H9 (cell line): ENCODE results near the gene TRIM54. TPM values are rescaled to one million over a fixed set of nuclear protein-coding genes. Genes with fewer than 3 reads are reported as not detected.

ENCODE experiments used
- DNase-seq: peaks from one replicate; pipeline ENCODE4 v3.0.0-alpha.2; 2017
- H2AFZ ChIP-seq: one replicate; pipeline ENCODE4 v1.6.1; 2013; ENCODE audit warnings: mild to moderate bottlenecking, low read length, control low read depth, moderate library complexity
- H2AK5ac ChIP-seq: 2 replicates; pipeline ENCODE4 v1.6.1; 2013; ENCODE audit warnings: low read length, control low read depth, mixed read lengths; ENCODE audit not compliant: insufficient read length
- H2BK120ac ChIP-seq: one replicate; pipeline ENCODE4 v1.6.1; 2013; ENCODE audit warnings: low read depth, mild to moderate bottlenecking, low read length, control low read depth, inconsistent platforms; ENCODE audit not compliant: poor library complexity, severe bottlenecking
- H2BK12ac ChIP-seq: 2 replicates; pipeline ENCODE4 v1.6.1; 2013; ENCODE audit warnings: low read length, control low read depth, mixed read lengths, low read depth; ENCODE audit not compliant: insufficient read length
- H2BK15ac ChIP-seq: 2 replicates; pipeline ENCODE4 v1.6.1; 2013; ENCODE audit warnings: low read depth, low read length, control low read depth
- H2BK20ac ChIP-seq: one replicate; pipeline ENCODE4 v1.6.1; 2013; ENCODE audit warnings: low read depth, mild to moderate bottlenecking, low read length, control low read depth, inconsistent platforms; ENCODE audit not compliant: poor library complexity, severe bottlenecking
- H2BK5ac ChIP-seq: 2 replicates; pipeline ENCODE4 v1.6.1; 2013; ENCODE audit warnings: low read length, control low read depth, mixed read lengths; ENCODE audit not compliant: insufficient read length
- H3K14ac ChIP-seq: 2 replicates; pipeline ENCODE4 v1.6.1; 2013; ENCODE audit warnings: low read length, control low read depth; ENCODE audit not compliant: insufficient read depth
- H3K18ac ChIP-seq: 2 replicates; pipeline ENCODE4 v1.6.1; 2013; ENCODE audit warnings: low read depth, mild to moderate bottlenecking, mixed read lengths, low read length, control low read depth; ENCODE audit not compliant: insufficient read length
- H3K23ac ChIP-seq: 2 replicates; pipeline ENCODE4 v1.6.1; 2013; ENCODE audit warnings: low read length, control low read depth, mixed read lengths, low read depth; ENCODE audit not compliant: insufficient read length
- H3K23me2 ChIP-seq: 2 replicates; pipeline ENCODE4 v1.6.1; 2013; ENCODE audit warnings: low read depth, mild to moderate bottlenecking, mixed read lengths, low read length, control low read depth; ENCODE audit not compliant: insufficient read length, poor library complexity, severe bottlenecking
- H3K27ac ChIP-seq: 2 replicates; pipeline ENCODE4 v1.5.1; 2013; ENCODE audit warnings: low read length, control low read depth, mixed read lengths, low read depth; ENCODE audit not compliant: insufficient read length
- H3K27me3 ChIP-seq: 2 replicates; pipeline ENCODE4 v1.6.1; 2013; ENCODE audit warnings: low read length, control low read depth, inconsistent platforms; ENCODE audit not compliant: insufficient read depth
- H3K4ac ChIP-seq: 2 replicates; pipeline ENCODE4 v1.6.1; 2013; ENCODE audit warnings: low read depth, mild to moderate bottlenecking, control low read depth, inconsistent platforms, low read length, moderate library complexity
- H3K4me1 ChIP-seq: 2 replicates; pipeline ENCODE4 v1.6.1; 2013; ENCODE audit warnings: low read length, control low read depth, inconsistent platforms; ENCODE audit not compliant: insufficient read depth
- H3K4me2 ChIP-seq: 2 replicates; pipeline ENCODE4 v1.6.1; 2013; ENCODE audit warnings: low read length, control low read depth, mixed read lengths; ENCODE audit not compliant: insufficient read length, insufficient read depth
- H3K56ac ChIP-seq: 2 replicates; pipeline ENCODE4 v1.6.1; 2013; ENCODE audit warnings: low read depth, mild to moderate bottlenecking, mixed read lengths, low read length, control low read depth; ENCODE audit not compliant: insufficient read length
- H3K79me1 ChIP-seq: 2 replicates; pipeline ENCODE4 v1.6.1; 2013; ENCODE audit warnings: low read depth, mild to moderate bottlenecking, moderate library complexity, low read length, control low read depth, inconsistent platforms; ENCODE audit not compliant: insufficient read depth, poor library complexity, severe bottlenecking
- H3K79me2 ChIP-seq: 2 replicates; pipeline ENCODE4 v1.6.1; 2013; ENCODE audit warnings: low read length, control low read depth, inconsistent platforms; ENCODE audit not compliant: insufficient read depth
- H3K9ac ChIP-seq: 2 replicates; pipeline ENCODE4 v1.6.1; 2013; ENCODE audit warnings: low read length, control low read depth, mixed read lengths; ENCODE audit not compliant: insufficient read length; ENCODE audit errors: extremely low read depth
- H3K9me3 ChIP-seq: one replicate; pipeline ENCODE4 v1.6.1; 2013; ENCODE audit warnings: low read depth, low read length, inconsistent platforms; ENCODE audit not compliant: control insufficient read depth
- H3T11ph ChIP-seq: one replicate; pipeline ENCODE4 v1.6.1; 2013; ENCODE audit warnings: mild to moderate bottlenecking, low read length, control low read depth, inconsistent platforms
- H4K20me1 ChIP-seq: one replicate; pipeline ENCODE4 v1.6.1; 2013; ENCODE audit not compliant: control insufficient read depth, insufficient read length, insufficient read depth
- H4K5ac ChIP-seq: 2 replicates; pipeline ENCODE4 v1.6.1; 2013; ENCODE audit warnings: low read depth, mild to moderate bottlenecking, mixed read lengths, low read length, control low read depth; ENCODE audit not compliant: insufficient read length
- H4K8ac ChIP-seq: replicated peaks from 2 replicates; pipeline ENCODE4 v1.6.1; 2013; ENCODE audit warnings: low read length, control low read depth, mixed read lengths, low read depth; ENCODE audit not compliant: insufficient read length
- H4K91ac ChIP-seq: 2 replicates; pipeline ENCODE4 v1.6.1; 2013; ENCODE audit warnings: low read depth, mild to moderate bottlenecking, moderate library complexity, mixed read lengths, low read length, control low read depth; ENCODE audit not compliant: insufficient read length
- H3K27ac Mint-ChIP-seq, 3 experiments: 2 replicates in 2 of 3; 3 replicates in 1 of 3; pipeline ENCODE4 v1.8.0; 2020 to 2021; ENCODE audit warnings: mixed read lengths in 3 of 3, mild to moderate bottlenecking in 1 of 3, moderate library complexity in 1 of 3
- H3K27me3 Mint-ChIP-seq: 2 replicates; pipeline ENCODE4 v1.8.0; 2021; ENCODE audit warnings: low read depth, mild to moderate bottlenecking, moderate library complexity, mixed read lengths
- H3K36me3 Mint-ChIP-seq, 3 experiments: 2 replicates in 2 of 3; 3 replicates in 1 of 3; pipeline ENCODE4 v1.8.0; 2020 to 2021; ENCODE audit warnings: low read depth in 3 of 3, mixed read lengths in 3 of 3; ENCODE audit not compliant: insufficient read depth in 1 of 3
- H3K4me1 Mint-ChIP-seq, 2 experiments: 2 replicates each; pipeline ENCODE4 v1.8.0; 2020; ENCODE audit warnings: mixed read lengths in 2 of 2
- H3K4me3 Mint-ChIP-seq, 2 experiments: 2 replicates in 1 of 2; 3 replicates in 1 of 2; pipeline ENCODE4 v1.8.0; 2020 to 2021; ENCODE audit warnings: mild to moderate bottlenecking in 2 of 2, mixed read lengths in 2 of 2, moderate library complexity in 1 of 2
- H3K9me3 Mint-ChIP-seq, 2 experiments: 2 replicates in 1 of 2; 3 replicates in 1 of 2; pipeline ENCODE4 v1.8.0; 2020; ENCODE audit warnings: mild to moderate bottlenecking in 2 of 2, mixed read lengths in 2 of 2, moderate library complexity in 1 of 2
- CTCF ChIP-seq: fragments of 200-600 bp; sonication (generic); conservative IDR thresholded peaks from 3 replicates; pipeline ENCODE4 v1.8.0; 2021; ENCODE audit warnings: antibody characterized with exemption, mild to moderate bottlenecking
- WGBS: extraction: QIAGEN DNeasy Blood & Tissue Kit; methylation state at CpG from one replicate; pipeline ENCODE4 v1.1.7; 2013; ENCODE audit warnings: missing lambda C conversion rate, low lambda C conversion rate, mixed read lengths; ENCODE audit not compliant: insufficient read length; ENCODE audit errors: extremely low coverage; 5-methylcytosine and 5-hydroxymethylcytosine counted together
- total RNA-seq: library from RNA; stranded (reverse); gene quantifications from 2 replicates; pipeline ENCODE4 v1.2.1, GENCODE V29; 2021

The TRIM54 gene
- total RNA-seq, 1 experiment from 2014 or later, result 5.0 TPM

DNA sequence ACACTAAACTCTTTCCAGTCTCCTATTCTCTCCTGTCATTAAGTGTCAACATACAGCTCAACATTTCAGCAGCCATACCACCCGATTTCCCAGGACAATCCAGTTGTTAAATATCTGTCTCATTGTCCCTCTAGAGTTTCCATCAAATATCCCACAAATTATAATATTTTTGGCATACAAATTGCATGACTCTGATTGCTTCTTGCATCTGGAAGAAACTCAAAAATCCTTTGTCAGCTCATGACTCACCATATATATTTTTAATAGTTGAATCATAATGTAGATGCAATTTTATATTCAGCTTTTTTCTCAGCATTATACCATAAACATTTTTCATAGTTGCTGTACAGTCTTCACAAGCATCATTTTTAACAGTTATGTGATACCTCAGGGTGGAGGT lies 26.6 kb upstream of the TRIM54 start:
- Histone ChIP-seq H3T11ph (no peak overlapping the region), H2BK12ac (no peak overlapping the region), H3K27ac (no peak overlapping the region), H4K91ac (no peak overlapping the region), H3K27me3 (peaks cover under 1% of the 10 kb centered on the region; the same call in 1 of the 2 replicates), H4K8ac (no peak overlapping the region), H4K20me1 (no peaks in the 10 kb centered on the region), H3K9ac (no peak overlapping the region), H2BK120ac (no peak overlapping the region), H2BK15ac (no peak overlapping the region), H2AFZ (no peak overlapping the region), H2BK5ac (no peak overlapping the region), H3K14ac (no peak overlapping the region), H3K4me2 (no peak overlapping the region), H3K79me1 (no peaks in the 10 kb centered on the region), H3K56ac (no peak overlapping the region), H4K5ac (no peak overlapping the region), H3K23ac (no peak overlapping the region), H3K23me2 (no peaks in the 10 kb centered on the region), H3K18ac (no peak overlapping the region), H3K4ac (no peak overlapping the region), H2AK5ac (no peak overlapping the region), H2BK20ac (no peak overlapping the region), H3K79me2 (no peaks in the 10 kb centered on the region), H3K9me3 (no peaks in the 10 kb centered on the region), H3K4me1 (no peaks in the 10 kb centered on the region)
- no peaks in the 10 kb centered on the region for H3K9me3 Mint-ChIP-seq
- H3K4me1 Mint-ChIP-seq, result peaks cover 12 to 15% of the 10 kb centered on the region in 2 experiments
- no peaks in the 10 kb centered on the region for H3K36me3 Mint-ChIP-seq
- TF ChIP-seq CTCF, result no peak
- H3K27ac Mint-ChIP-seq, result no peak overlapping the region
- no peak for DNase-seq
- H3K27me3 Mint-ChIP-seq, result peaks cover 65% of the 10 kb centered on the region
- H3K4me3 Mint-ChIP-seq, result no peak overlapping the region
- no CpG with 5 or more reads among the region's 1 CpG for WGBS
